HFFc6 (cell line): Measurements from ENCODE around the gene CLEC4F. TPM values are rescaled to one million over a fixed set of nuclear protein-coding genes. Genes with fewer than 3 reads are reported as not detected.

Source experiments
- DNase-seq: peaks from one replicate; pipeline ENCODE4 v3.0.0-alpha.2; 2018
- H3K27ac Mint-ChIP-seq: 2 replicates; pipeline ENCODE4 v1.8.0; 2020; ENCODE audit warnings: mild to moderate bottlenecking, mixed read lengths
- H3K27me3 Mint-ChIP-seq: 2 replicates; pipeline ENCODE4 v1.8.0; 2021; ENCODE audit warnings: mild to moderate bottlenecking, moderate library complexity, mixed read lengths; ENCODE audit not compliant: insufficient read depth
- H3K36me3 Mint-ChIP-seq: 2 replicates; pipeline ENCODE4 v1.8.0; 2021; ENCODE audit warnings: low read depth, mixed read lengths
- H3K4me1 Mint-ChIP-seq: 2 replicates; pipeline ENCODE4 v1.8.0; 2020; ENCODE audit warnings: low read depth, mixed read lengths
- H3K4me3 Mint-ChIP-seq: 2 replicates; pipeline ENCODE4 v1.8.0; 2020; ENCODE audit warnings: mild to moderate bottlenecking, moderate library complexity, mixed read lengths
- H3K9me3 Mint-ChIP-seq: 2 replicates; pipeline ENCODE4 v1.8.0; 2020; ENCODE audit warnings: mild to moderate bottlenecking, mixed read lengths
- total RNA-seq, 6 experiments: library from RNA; stranded (reverse); fragmentation: NEBNext Ultra II Directional; extraction: Animal tissue kit (Norgen Biotek cat#: 25700); gene quantifications; 2 replicates in 1 of 6; 3 replicates in 5 of 6; pipeline ENCODE4 v1.2.3, GENCODE V29; 2021
- TF ChIP-seq, protein P1 (sequence below): fragments of 200-600 bp; sonication (generic); IDR thresholded peaks from 2 replicates; pipeline ENCODE4 v1.5.0; 2021; ENCODE audit warnings: antibody characterized with exemption, mild to moderate bottlenecking

The CLEC4F gene
- total RNA-seq, 6 experiments from 2014 or later = not detected

- DNase-seq = no peak
- Mint-ChIP-seq H3K4me1 (peaks cover 32% of the 10 kb centered on the region), H3K4me3 (no peak overlapping the region), H3K36me3 (no peaks in the 10 kb centered on the region), H3K27me3 (peaks cover 22% of the 10 kb centered on the region), H3K27ac (no peak overlapping the region), H3K9me3 (no peaks in the 10 kb centered on the region)
- TF ChIP-seq, protein P1, sequence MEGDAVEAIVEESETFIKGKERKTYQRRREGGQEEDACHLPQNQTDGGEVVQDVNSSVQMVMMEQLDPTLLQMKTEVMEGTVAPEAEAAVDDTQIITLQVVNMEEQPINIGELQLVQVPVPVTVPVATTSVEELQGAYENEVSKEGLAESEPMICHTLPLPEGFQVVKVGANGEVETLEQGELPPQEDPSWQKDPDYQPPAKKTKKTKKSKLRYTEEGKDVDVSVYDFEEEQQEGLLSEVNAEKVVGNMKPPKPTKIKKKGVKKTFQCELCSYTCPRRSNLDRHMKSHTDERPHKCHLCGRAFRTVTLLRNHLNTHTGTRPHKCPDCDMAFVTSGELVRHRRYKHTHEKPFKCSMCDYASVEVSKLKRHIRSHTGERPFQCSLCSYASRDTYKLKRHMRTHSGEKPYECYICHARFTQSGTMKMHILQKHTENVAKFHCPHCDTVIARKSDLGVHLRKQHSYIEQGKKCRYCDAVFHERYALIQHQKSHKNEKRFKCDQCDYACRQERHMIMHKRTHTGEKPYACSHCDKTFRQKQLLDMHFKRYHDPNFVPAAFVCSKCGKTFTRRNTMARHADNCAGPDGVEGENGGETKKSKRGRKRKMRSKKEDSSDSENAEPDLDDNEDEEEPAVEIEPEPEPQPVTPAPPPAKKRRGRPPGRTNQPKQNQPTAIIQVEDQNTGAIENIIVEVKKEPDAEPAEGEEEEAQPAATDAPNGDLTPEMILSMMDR = no peak
Observed at GRCh38 chr2:70826696-70827350, 6.4 kb upstream of the CLEC4F start.

DNA sequence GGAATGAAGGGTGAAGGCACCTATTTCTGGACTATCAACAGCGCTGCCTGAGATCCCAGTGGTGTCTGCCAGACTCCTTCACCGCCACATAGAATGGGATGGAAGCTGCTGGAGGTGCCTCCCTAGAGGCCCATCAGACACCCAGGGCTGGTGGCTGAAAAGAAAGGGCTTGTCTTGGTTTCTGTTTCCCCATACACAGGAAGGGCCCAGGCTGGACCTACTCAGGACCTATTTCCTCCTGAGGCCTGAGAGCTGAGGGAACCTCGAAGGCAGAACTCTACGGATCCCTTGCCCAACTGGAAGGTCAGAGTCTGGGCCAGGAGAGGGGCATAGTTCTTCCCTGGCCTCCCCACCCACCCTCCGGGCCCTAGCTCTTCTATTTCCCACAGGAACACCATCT is 2.9 kb upstream of the CLEC4F start:
- no peak for DNase-seq
- Mint-ChIP-seq H3K27ac (no peak overlapping the region), H3K36me3 (no peaks in the 10 kb centered on the region), H3K4me1 (peaks cover 11% of the 10 kb centered on the region; the same call in 1 of the 2 replicates), H3K27me3 (peaks cover 40% of the 10 kb centered on the region), H3K4me3 (no peak overlapping the region), H3K9me3 (no peaks in the 10 kb centered on the region)
- TF ChIP-seq, protein P1 = no peak

DNA sequence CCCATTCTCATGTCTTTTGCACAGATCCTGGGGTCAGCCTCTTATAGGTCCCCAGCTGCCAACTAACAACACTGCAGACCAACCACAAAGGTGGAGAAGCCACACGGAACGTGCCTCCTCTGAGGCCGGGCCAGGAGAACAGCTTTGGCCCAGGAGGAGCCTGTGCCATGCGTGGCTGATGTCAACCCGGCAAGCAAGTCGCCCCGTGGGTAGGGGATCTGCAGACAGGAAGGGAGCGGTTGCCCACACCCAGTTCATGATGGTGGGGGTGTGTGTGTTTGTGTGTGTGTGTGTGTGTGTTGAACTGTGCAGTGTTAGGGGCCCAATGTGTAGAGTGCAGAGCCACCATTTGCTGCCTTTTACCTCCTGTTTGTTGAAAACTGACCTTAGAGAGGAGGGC is 2.4 kb upstream of the CLEC4F start:
- no peak for DNase-seq
- Mint-ChIP-seq H3K4me1 (peaks cover 11% of the 10 kb centered on the region; the same call in 1 of the 2 replicates), H3K27ac (no peak overlapping the region), H3K36me3 (no peaks in the 10 kb centered on the region), H3K9me3 (no peaks in the 10 kb centered on the region), H3K27me3 (peaks cover 43% of the 10 kb centered on the region), H3K4me3 (no peak overlapping the region)
- TF ChIP-seq, protein P1 = no peak

DNA sequence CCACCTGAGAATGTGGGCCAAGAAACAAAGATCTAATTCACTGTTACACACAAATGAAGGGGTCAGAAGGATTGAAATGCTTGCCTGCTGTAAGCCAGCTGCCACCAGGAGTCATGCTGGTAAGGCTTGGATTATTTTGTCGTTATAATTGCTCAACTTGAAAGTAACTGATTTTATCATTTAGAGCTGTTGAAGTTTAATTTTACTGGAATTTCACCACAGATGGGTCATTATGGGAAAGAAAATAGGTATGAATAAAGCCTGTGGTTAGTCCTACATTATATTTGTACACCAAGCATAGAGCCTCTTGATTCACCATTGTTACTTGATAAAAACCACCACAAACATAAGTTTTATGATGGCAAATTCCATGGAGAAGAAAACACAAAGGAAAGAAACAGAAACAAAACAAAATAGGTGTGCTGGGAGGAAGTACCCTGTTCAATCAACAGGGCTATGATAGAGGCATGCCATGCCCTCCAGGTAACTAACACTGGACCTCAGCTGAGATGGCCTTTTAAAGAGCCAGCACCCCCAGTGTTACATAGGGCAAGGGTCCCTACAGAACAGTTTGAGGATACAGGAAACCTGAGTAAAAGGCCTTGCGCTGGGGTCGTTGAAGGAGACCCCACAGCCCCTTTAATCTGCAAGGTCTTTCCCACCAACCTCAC is 3.0 kb downstream of the CLEC4F start:
- Mint-ChIP-seq H3K4me1 (no peaks in the 10 kb centered on the region), H3K36me3 (no peaks in the 10 kb centered on the region), H3K27me3 (peaks cover 64% of the 10 kb centered on the region), H3K9me3 (no peaks in the 10 kb centered on the region), H3K4me3 (no peak overlapping the region), H3K27ac (no peak overlapping the region)
- TF ChIP-seq, protein P1 = no peak
- DNase-seq = no peak

- TF ChIP-seq, protein P1 = no peak
- peaks cover 66% of the 10 kb centered on the region for H3K27me3 Mint-ChIP-seq
Observed at GRCh38 chr2:70816726-70817125, 3.7 kb downstream of the CLEC4F start.

More at GRCh38 chr2:70816726-70817125, 3.7 kb downstream of the CLEC4F start:
- Mint-ChIP-seq H3K4me1 (no peaks in the 10 kb centered on the region), H3K9me3 (no peaks in the 10 kb centered on the region), H3K4me3 (no peak overlapping the region), H3K36me3 (no peaks in the 10 kb centered on the region), H3K27ac (no peak overlapping the region)
- no peak for DNase-seq
